HCT116 (cell line): ENCODE measurements around the gene FMN1.

Experiments
- ATF3 ChIP-seq: IDR thresholded peaks from 2 replicates; pipeline ENCODE4 v1.6.1; 2012
- CTCF ChIP-seq, 3 experiments: fragments of 200-600 bp in 1 of 3; sonication (generic) in 1 of 3; IDR thresholded peaks in 2 of 3; conservative IDR thresholded peaks in 1 of 3; 2 replicates each; pipeline ENCODE4 v1.5.1; 2012 to 2017; ENCODE audit warnings: low read depth in 2 of 3, low read length in 2 of 3, antibody characterized with exemption in 1 of 3, borderline replicate concordance in 1 of 3, control low read depth in 1 of 3, mild to moderate bottlenecking in 1 of 3, mixed read lengths in 1 of 3, mixed run types in 1 of 3, moderate library complexity in 1 of 3; ENCODE audit not compliant: insufficient read depth in 1 of 3
- ELF1 ChIP-seq: IDR thresholded peaks from 2 replicates; pipeline ENCODE4 v1.6.1; 2012; ENCODE audit warnings: low read depth, borderline replicate concordance
- EZH2 ChIP-seq: fragments of 200-600 bp; sonication (generic); IDR thresholded peaks from 2 replicates; pipeline ENCODE4 v1.6.1; 2017; ENCODE audit warnings: antibody characterized with exemption, mixed run types
- MAX ChIP-seq: IDR thresholded peaks from 2 replicates; pipeline ENCODE4 v1.6.1; 2012
- POLR2A ChIP-seq: IDR thresholded peaks from 2 replicates; pipeline ENCODE4 v1.7.0; 2011; ENCODE audit warnings: borderline replicate concordance; ENCODE audit not compliant: insufficient read depth, insufficient read length; ENCODE audit errors: extremely low read depth
- POLR2AphosphoS5 ChIP-seq: IDR thresholded peaks from 2 replicates; pipeline ENCODE4 v1.6.1; 2011; ENCODE audit warnings: mild to moderate bottlenecking, low read depth, low read length, moderate library complexity
- RAD21 ChIP-seq: IDR thresholded peaks from 2 replicates; pipeline ENCODE4 v1.6.1; 2012; ENCODE audit warnings: low read depth, mild to moderate bottlenecking
- SIN3A ChIP-seq: IDR thresholded peaks from 2 replicates; pipeline ENCODE4 v1.6.1; 2012; ENCODE audit warnings: low read depth
- SP1 ChIP-seq: IDR thresholded peaks from 2 replicates; pipeline ENCODE4 v1.6.1; 2012; ENCODE audit warnings: low read depth
- TCF7L2 ChIP-seq: IDR thresholded peaks from 2 replicates; pipeline ENCODE4 v1.7.0; 2011; ENCODE audit warnings: borderline replicate concordance, inconsistent platforms; ENCODE audit not compliant: insufficient read depth, insufficient read length; ENCODE audit errors: extremely low read depth

- TF ChIP-seq CTCF (IDR thresholded peaks at IDR 0.05 in 2 of 3, conservative IDR thresholded peaks at IDR 0.05 in 1 of 3; ENCODE audit: borderline replicate concordance in 1 of 3, insufficient read depth in 1 of 3, low read depth in 2 of 3, low read length in 2 of 3) (no peak), MAX (no peak), POLR2AphosphoS5 (no peak), ATF3 (no peak), EZH2 (no peak), SIN3A (no peak), ELF1 (no peak), RAD21 (no peak), SP1 (no peak), TCF7L2 (no peak), POLR2A (no peak)
These were observed 9.6 kb upstream of the FMN1 start for GRCh38 chr15:33204087-33204486.
